ENCODE results near the gene SCGB2A2.

The SCGB2A2 gene

DNA sequence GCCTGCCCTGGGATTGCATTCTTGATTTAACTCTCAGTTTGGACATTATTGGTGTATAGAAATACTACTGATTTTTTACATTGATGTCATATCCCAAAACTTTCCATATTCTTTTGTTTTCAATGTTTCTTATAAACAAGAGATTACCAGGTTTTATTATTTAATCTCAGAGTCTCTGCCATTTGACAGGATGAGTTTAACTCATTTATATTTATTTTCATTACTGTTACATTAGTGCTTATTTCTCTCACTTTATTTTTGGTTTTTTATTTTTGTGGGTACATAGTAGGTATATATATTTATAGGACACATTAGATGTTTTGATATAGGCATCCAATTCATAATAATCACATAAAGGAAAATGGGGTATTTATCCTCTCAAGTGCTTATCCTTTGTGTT, 38.0 kb downstream of the SCGB2A2 start:
- no peak for DNase-seq

DNA sequence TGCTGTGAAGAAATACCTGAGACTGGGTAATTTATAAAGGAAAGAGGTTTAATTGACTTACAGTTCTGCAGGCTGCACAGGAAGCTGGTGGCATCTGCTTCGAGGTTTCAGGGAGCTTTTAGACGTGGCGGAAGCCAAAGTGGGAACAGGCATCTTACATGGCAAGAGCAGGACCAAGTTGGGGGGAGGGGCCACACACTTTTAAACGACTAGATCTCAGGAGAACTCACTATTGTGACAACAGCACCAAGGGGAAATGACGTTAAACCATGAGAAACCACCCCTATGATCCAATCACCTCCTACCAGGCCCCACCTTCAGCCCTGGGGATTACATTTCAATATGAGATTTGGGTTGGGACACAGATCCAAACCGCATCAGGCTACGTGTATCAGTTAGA, 40.0 kb downstream of the SCGB2A2 start:
- DNase-seq, result no peak

DNA sequence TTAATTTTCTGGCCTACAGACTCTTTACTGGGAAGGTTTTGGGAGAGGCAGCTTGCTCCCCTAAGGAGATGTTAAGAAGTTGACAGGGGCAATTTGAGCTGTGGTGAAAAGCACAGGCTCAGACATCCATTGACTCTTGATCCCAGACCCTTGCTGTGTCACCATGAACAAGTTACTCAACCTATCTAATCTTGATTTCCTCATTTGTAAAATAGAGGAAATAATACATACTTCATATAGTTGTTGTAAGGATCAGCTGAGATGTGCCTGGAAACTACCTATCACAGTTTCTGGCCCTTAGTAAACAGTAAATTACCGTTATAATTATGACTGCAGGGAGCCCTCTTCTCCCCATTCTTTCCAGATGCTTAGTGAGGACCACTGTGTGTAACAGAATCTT, 45.5 kb downstream of the SCGB2A2 start:
- DNase-seq, result no peak

DNA sequence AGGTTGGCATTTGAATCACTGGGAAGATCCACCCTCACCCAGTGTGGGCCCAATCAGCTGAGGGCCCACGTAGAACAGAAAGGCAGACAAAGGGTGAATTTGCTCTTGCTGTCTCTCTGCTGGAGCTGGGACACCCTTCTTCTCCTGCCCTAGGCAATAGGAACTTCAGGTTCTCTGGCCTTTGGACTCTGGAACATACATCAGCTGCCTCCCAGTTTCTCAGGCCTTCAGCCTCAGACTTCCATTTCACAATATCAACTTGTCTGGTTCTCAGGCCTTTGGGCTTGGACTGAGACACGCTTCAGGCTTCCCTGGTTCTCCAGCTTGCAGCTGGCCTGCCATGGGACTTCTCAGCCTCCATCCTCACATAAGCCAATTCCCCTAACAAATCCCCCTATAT, 52.6 kb downstream of the SCGB2A2 start:
- no peak for DNase-seq
